Measurements from ENCODE around the gene JAM3.

DNA sequence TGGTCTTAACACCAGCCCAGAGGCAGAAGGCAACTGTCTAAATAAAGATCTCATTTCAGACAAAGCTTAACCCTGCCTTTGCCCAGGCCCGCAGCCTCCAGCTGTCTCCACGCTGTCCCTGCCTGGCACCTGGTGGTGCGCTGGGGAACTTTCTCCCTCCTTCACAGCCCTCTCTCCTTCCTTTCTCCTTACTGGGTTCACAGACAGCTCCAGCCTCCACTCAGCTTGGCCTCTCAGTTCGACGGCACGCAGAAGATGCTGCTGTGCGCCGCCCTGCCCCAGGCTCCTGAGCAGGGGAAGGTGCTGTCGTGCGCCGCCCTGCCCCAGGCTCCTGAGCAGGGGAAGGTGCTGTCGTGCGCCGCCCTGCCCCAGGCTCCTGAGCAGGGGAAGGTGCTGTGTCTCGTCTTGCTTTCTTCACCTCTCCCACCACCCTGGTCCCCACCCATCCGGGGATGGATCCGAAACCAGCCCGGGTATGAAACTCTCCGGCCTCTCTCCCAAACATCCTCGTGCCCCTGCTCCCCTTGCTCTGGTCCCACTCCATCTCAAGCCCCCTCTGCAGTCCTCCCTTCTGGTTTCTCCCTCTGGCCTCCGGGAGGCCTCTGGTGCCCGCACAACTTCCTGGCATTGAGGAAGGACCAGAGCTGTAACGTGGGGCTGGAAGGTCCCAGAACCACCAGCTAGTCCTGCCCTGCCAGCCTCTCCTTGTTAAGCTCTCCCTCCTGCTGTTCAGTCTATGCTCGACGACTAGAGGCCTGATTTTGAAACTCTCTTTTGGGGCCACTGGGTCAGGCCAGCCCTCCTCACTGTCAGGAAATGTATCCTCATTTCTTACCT lies 22.9 kb upstream of the JAM3 start:
- TF ChIP-seq, protein P1, sequence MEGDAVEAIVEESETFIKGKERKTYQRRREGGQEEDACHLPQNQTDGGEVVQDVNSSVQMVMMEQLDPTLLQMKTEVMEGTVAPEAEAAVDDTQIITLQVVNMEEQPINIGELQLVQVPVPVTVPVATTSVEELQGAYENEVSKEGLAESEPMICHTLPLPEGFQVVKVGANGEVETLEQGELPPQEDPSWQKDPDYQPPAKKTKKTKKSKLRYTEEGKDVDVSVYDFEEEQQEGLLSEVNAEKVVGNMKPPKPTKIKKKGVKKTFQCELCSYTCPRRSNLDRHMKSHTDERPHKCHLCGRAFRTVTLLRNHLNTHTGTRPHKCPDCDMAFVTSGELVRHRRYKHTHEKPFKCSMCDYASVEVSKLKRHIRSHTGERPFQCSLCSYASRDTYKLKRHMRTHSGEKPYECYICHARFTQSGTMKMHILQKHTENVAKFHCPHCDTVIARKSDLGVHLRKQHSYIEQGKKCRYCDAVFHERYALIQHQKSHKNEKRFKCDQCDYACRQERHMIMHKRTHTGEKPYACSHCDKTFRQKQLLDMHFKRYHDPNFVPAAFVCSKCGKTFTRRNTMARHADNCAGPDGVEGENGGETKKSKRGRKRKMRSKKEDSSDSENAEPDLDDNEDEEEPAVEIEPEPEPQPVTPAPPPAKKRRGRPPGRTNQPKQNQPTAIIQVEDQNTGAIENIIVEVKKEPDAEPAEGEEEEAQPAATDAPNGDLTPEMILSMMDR (conservative IDR thresholded peaks at IDR 0.05; ENCODE audit: low read depth, low read length): peak; percentile 40
- no peak for TF ChIP-seq EZH2 (IDR thresholded peaks at IDR 0.05; ENCODE audit: borderline replicate concordance, low read depth, low read length, poor library complexity, severe bottlenecking)

Measured in A673 (cell line).